ENCODE data around the gene AGBL4.

AGBL4 gene

GRCh38 chr1:49541096-49541752 lies 482.5 kb downstream of the AGBL4 start:
- no peak overlapping the region for H3K27ac ChIP-seq
- TF ChIP-seq ZFX (IDR thresholded peaks at IDR 0.05; ENCODE audit: borderline replicate concordance) (no peak), CTCF (IDR thresholded peaks at IDR 0.05) (no peak)

GRCh38 chr1:49527606-49528305 lies 496.0 kb downstream of the AGBL4 start:
- TF ChIP-seq CTCF (IDR thresholded peaks at IDR 0.05) (no peak), ZFX (IDR thresholded peaks at IDR 0.05; ENCODE audit: borderline replicate concordance) (no peak)
- no peak overlapping the region for H3K27ac ChIP-seq

- no peak overlapping the region for H3K27ac ChIP-seq
- TF ChIP-seq CTCF (IDR thresholded peaks at IDR 0.05) (no peak), ZFX (IDR thresholded peaks at IDR 0.05; ENCODE audit: borderline replicate concordance) (no peak)
These were observed 497.1 kb downstream of the AGBL4 start for GRCh38 chr1:49526672-49527071.

GRCh38 chr1:49523764-49524163 lies 500.0 kb downstream of the AGBL4 start:
- no peak overlapping the region for H3K27ac ChIP-seq
- TF ChIP-seq CTCF (IDR thresholded peaks at IDR 0.05) (no peak), ZFX (IDR thresholded peaks at IDR 0.05; ENCODE audit: borderline replicate concordance) (no peak)

- no peak overlapping the region for H3K27ac ChIP-seq
- TF ChIP-seq CTCF (IDR thresholded peaks at IDR 0.05): no peak
- no peak for TF ChIP-seq ZFX (IDR thresholded peaks at IDR 0.05; ENCODE audit: borderline replicate concordance)
These were observed 556.8 kb downstream of the AGBL4 start for GRCh38 chr1:49466961-49467360.

GRCh38 chr1:49465486-49466185 lies 558.1 kb downstream of the AGBL4 start:
- no peak overlapping the region for H3K27ac ChIP-seq
- no peak for TF ChIP-seq ZFX (IDR thresholded peaks at IDR 0.05; ENCODE audit: borderline replicate concordance)
- TF ChIP-seq CTCF (IDR thresholded peaks at IDR 0.05): no peak

GRCh38 chr1:49448200-49448599 lies 575.6 kb downstream of the AGBL4 start:
- no peak for TF ChIP-seq ZFX (IDR thresholded peaks at IDR 0.05; ENCODE audit: borderline replicate concordance)
- no peak for TF ChIP-seq CTCF (IDR thresholded peaks at IDR 0.05)
- H3K27ac ChIP-seq: no peak overlapping the region

Measured in 22Rv1 (cell line).